H1 (cell line): ENCODE data around the gene PLEKHS1. TPM values are rescaled to one million over a fixed set of nuclear protein-coding genes. Genes with fewer than 3 reads are reported as not detected.

ENCODE experiments used
- CTCF ChIA-PET: fragments of 300-600 bp; sonication (Branson Sonifier 250); formaldehyde crosslinking; loops from one replicate; lab custom pipeline; 2021; ENCODE audit not compliant: partially characterized antibody; lab: Charles Lee
- POLR2A ChIA-PET: fragments of 300-600 bp; sonication (Branson Sonifier 250); formaldehyde crosslinking; loops from one replicate; lab custom pipeline; 2021; ENCODE audit warnings: inconsistent platforms; ENCODE audit not compliant: partially characterized antibody; lab: Charles Lee
- DNase-seq, 2 experiments: peaks; one replicate each; pipeline versions ENCODE4 v3.0.0 to v3.0.0-alpha.2; 2010 to 2022; ENCODE audit warnings: low spot score in 2 of 2, low read depth in 1 of 2, mixed read lengths in 1 of 2
- FAIRE-seq: peaks from 2 replicates; lab custom pipeline; 2011; peaks lifted over from hg19 to GRCh38; lab: Jason Lieb, UNC
- H2AFZ ChIP-seq: 2 replicates; pipeline ENCODE4 v1.8.1; 2012; ENCODE audit warnings: low read length, inconsistent platforms
- H2AK5ac ChIP-seq: 2 replicates; pipeline ENCODE4 v1.6.1; 2013; ENCODE audit warnings: low read depth, low read length
- H2BK120ac ChIP-seq: replicated peaks from 2 replicates; pipeline ENCODE3; 2013; ENCODE audit warnings: low read depth, low read length, inconsistent platforms
- H2BK12ac ChIP-seq: 2 replicates; pipeline ENCODE4 v1.6.1; 2013; ENCODE audit warnings: low read depth, low read length
- H2BK15ac ChIP-seq: 2 replicates; pipeline ENCODE4 v1.6.1; 2013; ENCODE audit warnings: low read length
- H2BK20ac ChIP-seq: 2 replicates; pipeline ENCODE4 v1.6.1; 2013; ENCODE audit warnings: low read length
- H2BK5ac ChIP-seq: 2 replicates; pipeline ENCODE4 v1.6.1; 2013; ENCODE audit warnings: low read depth, low read length
- H3K14ac ChIP-seq: 2 replicates; pipeline ENCODE4 v1.6.1; 2013; ENCODE audit warnings: inconsistent platforms; ENCODE audit not compliant: insufficient read length
- H3K18ac ChIP-seq: 2 replicates; pipeline ENCODE4 v1.6.1; 2013; ENCODE audit warnings: low read length; ENCODE audit errors: extremely low read depth
- H3K23ac ChIP-seq: 2 replicates; pipeline ENCODE4 v1.6.1; 2013; ENCODE audit warnings: inconsistent platforms; ENCODE audit not compliant: insufficient read length
- H3K23me2 ChIP-seq: 2 replicates; pipeline ENCODE4 v1.6.1; 2013; ENCODE audit warnings: low read depth, low read length
- H3K27ac ChIP-seq: 2 replicates; pipeline ENCODE4 v1.6.1; 2011; ENCODE audit warnings: low read depth, low read length, inconsistent platforms
- H3K27me3 ChIP-seq, 4 experiments: replicated peaks in 1 of 4; 1 replicate in 1 of 4; 2 replicates in 3 of 4; pipeline versions ENCODE4 v1.6.1 to v1.8.1; 2011 to 2013; ENCODE audit warnings: low read length in 3 of 4, mild to moderate bottlenecking in 3 of 4, inconsistent platforms in 2 of 4, mixed read lengths in 2 of 4, moderate library complexity in 1 of 4; ENCODE audit not compliant: control insufficient read depth in 3 of 4, insufficient read depth in 3 of 4; ENCODE audit errors: extremely low read depth in 1 of 4
- H3K36me3 ChIP-seq, 4 experiments: 2 replicates each; pipeline versions ENCODE4 v1.6.1 to v1.8.1; 2011 to 2013; ENCODE audit warnings: mild to moderate bottlenecking in 4 of 4, low read length in 3 of 4, moderate library complexity in 2 of 4, control low read depth in 1 of 4, inconsistent platforms in 1 of 4; ENCODE audit not compliant: insufficient read depth in 4 of 4, control insufficient read depth in 2 of 4
- H3K4ac ChIP-seq: replicated peaks from 2 replicates; pipeline ENCODE3; 2013; ENCODE audit warnings: low read length, low read depth, mixed read lengths, inconsistent platforms; ENCODE audit not compliant: insufficient read length
- H3K4me1 ChIP-seq, 4 experiments: replicated peaks in 1 of 4; 1 replicate in 1 of 4; 2 replicates in 3 of 4; pipeline versions ENCODE4 v1.6.1 to v1.8.1; 2011 to 2013; ENCODE audit warnings: low read length in 3 of 4, inconsistent platforms in 2 of 4, mixed read lengths in 1 of 4; ENCODE audit not compliant: insufficient read depth in 4 of 4, control insufficient read depth in 3 of 4
- H3K4me2 ChIP-seq, 2 experiments: 2 replicates each; pipeline versions ENCODE4 v1.6.1 to v1.8.1; 2011 to 2013; ENCODE audit warnings: low read depth in 2 of 2, low read length in 2 of 2, control low read depth in 1 of 2, inconsistent platforms in 1 of 2, mild to moderate bottlenecking in 1 of 2; ENCODE audit not compliant: insufficient read depth in 1 of 2
- H3K4me3 ChIP-seq, 4 experiments: fragments of 200-600, 300-600 bp in 1 of 4; sonication (generic), shearing (Covaris generic), sonication (Bioruptor Twin) in 1 of 4; 2 replicates each; pipeline versions ENCODE4 v1.5.1 to v1.8.1; 2011 to 2016; ENCODE audit warnings: low read length in 4 of 4, low read depth in 3 of 4, control low read depth in 2 of 4, inconsistent platforms in 2 of 4, mild to moderate bottlenecking in 2 of 4, mixed read lengths in 1 of 4, moderate library complexity in 1 of 4; ENCODE audit not compliant: insufficient read depth in 2 of 4; ENCODE audit errors: extremely low read depth in 1 of 4
- H3K56ac ChIP-seq: replicated peaks from 2 replicates; pipeline ENCODE3; 2013; ENCODE audit warnings: low read depth, mild to moderate bottlenecking, mixed read lengths, low read length, inconsistent platforms; ENCODE audit not compliant: insufficient read length
- H3K79me1 ChIP-seq: 2 replicates; pipeline ENCODE4 v1.6.1; 2013; ENCODE audit warnings: low read depth, low read length, control low read depth
- H3K79me2 ChIP-seq, 2 experiments: 2 replicates each; pipeline versions ENCODE4 v1.6.1 to v1.8.1; 2012 to 2013; ENCODE audit warnings: low read length in 2 of 2, mild to moderate bottlenecking in 2 of 2, inconsistent platforms in 1 of 2; ENCODE audit not compliant: insufficient read depth in 2 of 2, control insufficient read depth in 1 of 2
- H3K9ac ChIP-seq, 4 experiments: replicated peaks in 1 of 4; 1 replicate in 1 of 4; 2 replicates in 3 of 4; pipeline versions ENCODE4 v1.6.1 to v1.8.1; 2011 to 2013; ENCODE audit warnings: low read depth in 3 of 4, low read length in 3 of 4, control low read depth in 2 of 4, mild to moderate bottlenecking in 2 of 4, moderate library complexity in 2 of 4, inconsistent platforms in 1 of 4; ENCODE audit errors: extremely low read depth in 1 of 4
- H3K9me3 ChIP-seq, 2 experiments: 2 replicates each; pipeline versions ENCODE4 v1.6.1 to v1.8.1; 2012 to 2013; ENCODE audit warnings: mild to moderate bottlenecking in 2 of 2, moderate library complexity in 2 of 2, control low read depth in 1 of 2, inconsistent platforms in 1 of 2, low read depth in 1 of 2, low read length in 1 of 2, mixed read lengths in 1 of 2; ENCODE audit not compliant: insufficient read depth in 2 of 2
- H4K20me1 ChIP-seq, 2 experiments: replicated peaks in 1 of 2; 2 replicates each; pipeline versions ENCODE3 to v1.8.1; 2011 to 2013; ENCODE audit warnings: inconsistent platforms in 2 of 2, low read length in 2 of 2, mild to moderate bottlenecking in 1 of 2; ENCODE audit not compliant: insufficient read depth in 2 of 2, control insufficient read depth in 1 of 2
- H4K5ac ChIP-seq: 2 replicates; pipeline ENCODE4 v1.6.1; 2013; ENCODE audit warnings: low read length, low read depth, mixed read lengths, inconsistent platforms; ENCODE audit not compliant: insufficient read length
- H4K8ac ChIP-seq: 2 replicates; pipeline ENCODE4 v1.8.0; 2013; ENCODE audit warnings: mild to moderate bottlenecking, moderate library complexity, low read length, inconsistent platforms; ENCODE audit not compliant: insufficient read depth; ENCODE audit errors: extremely low read depth
- H4K91ac ChIP-seq: replicated peaks from 2 replicates; pipeline ENCODE3; 2013; ENCODE audit warnings: low read length, mixed read lengths, inconsistent platforms; ENCODE audit not compliant: insufficient read length
- BACH1 ChIP-seq: IDR thresholded peaks from 2 replicates; pipeline ENCODE4 v1.6.1; 2012; ENCODE audit warnings: low read length, improper control_type of control experiment
- BRCA1 ChIP-seq: IDR thresholded peaks from 2 replicates; pipeline ENCODE4 v1.6.1; 2012; ENCODE audit warnings: low read depth, low read length, improper control_type of control experiment
- CHD1 ChIP-seq: IDR thresholded peaks from 2 replicates; pipeline ENCODE4 v1.6.1; 2012; ENCODE audit warnings: low read depth, low read length, improper control_type of control experiment
- FOSL1 ChIP-seq: IDR thresholded peaks from 2 replicates; pipeline ENCODE4 v1.6.1; 2011; ENCODE audit warnings: mild to moderate bottlenecking, low read depth, low read length, moderate library complexity; ENCODE audit not compliant: insufficient read depth
- MAFK ChIP-seq: IDR thresholded peaks from 2 replicates; pipeline ENCODE4 v1.6.1; 2012; ENCODE audit warnings: low read depth, mild to moderate bottlenecking, improper control_type of control experiment, low read length
- POLR2A ChIP-seq, 2 experiments: IDR thresholded peaks; 1 replicate in 1 of 2; 2 replicates in 1 of 2; pipeline ENCODE4 v1.6.1; 2011; ENCODE audit warnings: low read depth in 2 of 2, low read length in 2 of 2, mild to moderate bottlenecking in 2 of 2; ENCODE audit errors: control extremely low read depth in 1 of 2
- POLR2AphosphoS5 ChIP-seq: IDR thresholded peaks from 2 replicates; pipeline ENCODE4 v1.6.1; 2011; ENCODE audit warnings: low read depth, low read length
- RAD21 ChIP-seq, 2 experiments: IDR thresholded peaks in 1 of 2; conservative IDR thresholded peaks in 1 of 2; 2 replicates each; pipeline ENCODE4 v1.6.1; 2011; ENCODE audit warnings: low read depth in 2 of 2, low read length in 2 of 2, improper control_type of control experiment in 1 of 2, inconsistent platforms in 1 of 2, mild to moderate bottlenecking in 1 of 2, moderate library complexity in 1 of 2
- RFX5 ChIP-seq: IDR thresholded peaks from 2 replicates; pipeline ENCODE4 v1.6.1; 2011; ENCODE audit warnings: low read depth, low read length, improper control_type of control experiment, borderline replicate concordance
- RXRA ChIP-seq: IDR thresholded peaks from 2 replicates; pipeline ENCODE4 v1.6.1; 2011; ENCODE audit warnings: low read depth, mild to moderate bottlenecking, low read length, moderate library complexity; ENCODE audit not compliant: insufficient read depth
- SIX5 ChIP-seq: IDR thresholded peaks from 2 replicates; pipeline ENCODE4 v1.6.1; 2011; ENCODE audit warnings: mild to moderate bottlenecking, low read depth, low read length
- SP2 ChIP-seq: IDR thresholded peaks from 2 replicates; pipeline ENCODE4 v1.6.1; 2012; ENCODE audit warnings: mild to moderate bottlenecking, low read length, inconsistent platforms
- TBP ChIP-seq: IDR thresholded peaks from 2 replicates; pipeline ENCODE4 v1.6.1; 2011; ENCODE audit warnings: low read depth, low read length, improper control_type of control experiment
- YY1 ChIP-seq: IDR thresholded peaks from 2 replicates; pipeline ENCODE4 v1.6.1; 2011; ENCODE audit warnings: low read depth, mild to moderate bottlenecking, low read length
- WGBS, 2 experiments: shearing (Covaris generic) in 1 of 2; methylation state at CpG; one replicate each; pipeline versions ENCODE4 v1.1.6 to v1.1.7; 2013 to 2015; ENCODE audit warnings: low lambda C conversion rate in 2 of 2, mixed read lengths in 2 of 2, inconsistent platforms in 1 of 2, low coverage in 1 of 2, missing lambda C conversion rate in 1 of 2; ENCODE audit not compliant: insufficient replicate concordance in 2 of 2, insufficient coverage in 1 of 2, insufficient read length in 1 of 2; ENCODE audit errors: extremely low coverage in 1 of 2, missing lambda C conversion rate in 1 of 2; 5-methylcytosine and 5-hydroxymethylcytosine counted together
- polyA plus RNA-seq, 7 experiments: library from polyadenylated mRNA; depleted of rRNA in 3 of 7; stranded (reverse) in 5 of 7; unstranded in 2 of 7; fragments of >200 nt in 5 of 7; fragments of 200-250 nt in 2 of 7; gene quantifications; 1 replicate in 5 of 7; 2 replicates in 1 of 7; 4 replicates in 1 of 7; pipeline versions ENCODE4 v1.2.1 to v1.2.3, GENCODE V29; 2011 to 2013; ENCODE audit warnings: missing spikeins in 2 of 7, mixed read lengths in 2 of 7
- total RNA-seq: library from RNA; stranded (reverse); fragmentation: NEBNext Ultra II Directional; extraction: Animal tissue kit (Norgen Biotek cat#: 25700); gene quantifications from 2 replicates; pipeline ENCODE4 v1.2.1, GENCODE V29; 2021
- TF ChIP-seq, protein P1 (sequence below): IDR thresholded peaks from 2 replicates; pipeline ENCODE4 v1.6.1; 2011; ENCODE audit warnings: low read length, improper control_type of control experiment

Gene PLEKHS1
- total and polyA plus RNA-seq, 2 of the 8 experiments (the other 6 are each of a cell fraction or from before 2014, with no cell fraction given): not detected

DNA sequence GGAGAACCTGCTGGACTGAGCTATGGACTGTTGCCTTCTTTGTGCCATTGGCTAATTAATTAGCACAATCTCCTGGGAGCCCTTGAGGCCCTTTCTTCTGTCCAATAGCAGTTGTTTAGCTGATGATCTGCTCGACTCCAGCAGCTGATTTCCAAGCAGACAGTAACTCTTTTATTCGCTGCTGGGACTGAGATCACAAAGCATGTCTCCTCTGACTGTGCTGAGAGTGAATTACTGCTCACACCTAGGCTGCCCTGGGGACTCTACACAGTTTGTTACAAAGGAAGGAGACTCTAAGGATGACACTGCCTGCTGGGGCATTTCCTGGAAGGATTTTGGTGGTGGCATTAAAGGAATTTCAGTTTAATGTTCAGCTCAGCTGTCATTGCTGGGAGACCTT, 40.3 kb upstream of the PLEKHS1 start:
- ChIA-PET CTCF (no interaction called here), POLR2A (no interaction called here)
- Histone ChIP-seq H3K56ac (no peak overlapping the region), H3K18ac (no peak overlapping the region), H3K4me3 (no peak overlapping the region), H2AK5ac (no peak overlapping the region), H3K14ac (no peak overlapping the region), H3K4me2 (no peak overlapping the region), H2BK5ac (no peak overlapping the region), H2BK12ac (no peak overlapping the region), H4K91ac (no peak overlapping the region), H3K79me2 (no peaks in the 10 kb centered on the region), H3K9ac (no peak overlapping the region), H3K36me3 (no peaks in the 10 kb centered on the region), H3K4me1 (peaks cover 3 to 21% (median 15%) of the 10 kb centered on the region in 4 experiments; a peak in 6 of 7 replicates), H3K4ac (no peak overlapping the region), H4K8ac (no peak overlapping the region), H2AFZ (no peak overlapping the region), H4K20me1 (no peaks in the 10 kb centered on the region), H4K5ac (no peak overlapping the region), H3K27ac (no peak overlapping the region), H3K27me3 (no peaks in the 10 kb centered on the region), H3K23ac (no peak overlapping the region), H3K23me2 (no peaks in the 10 kb centered on the region), H2BK20ac (no peak overlapping the region), H3K9me3 (no peaks in the 10 kb centered on the region), H2BK15ac (no peak overlapping the region), H3K79me1 (no peaks in the 10 kb centered on the region), H2BK120ac (no peak overlapping the region)
- no peak for DNase-seq
- WGBS, 2 experiments: 91% methylated on average over 2 of the region's 2 CpGs; no CpG with 5 or more reads in 1 of the 2 experiments
- no peak for FAIRE-seq
- TF ChIP-seq BRCA1: no peak
- no peak for TF ChIP-seq POLR2AphosphoS5
- no peak for TF ChIP-seq MAFK
- TF ChIP-seq FOSL1: no peak
- TF ChIP-seq POLR2A (IDR thresholded peaks at IDR 0.05; ENCODE audit: control extremely low read depth in 1 of 2, low read depth in 2 of 2, low read length in 2 of 2): no peak
- TF ChIP-seq TBP: no peak
- TF ChIP-seq RFX5: no peak
- TF ChIP-seq SIX5: no peak
- TF ChIP-seq, protein P1, sequence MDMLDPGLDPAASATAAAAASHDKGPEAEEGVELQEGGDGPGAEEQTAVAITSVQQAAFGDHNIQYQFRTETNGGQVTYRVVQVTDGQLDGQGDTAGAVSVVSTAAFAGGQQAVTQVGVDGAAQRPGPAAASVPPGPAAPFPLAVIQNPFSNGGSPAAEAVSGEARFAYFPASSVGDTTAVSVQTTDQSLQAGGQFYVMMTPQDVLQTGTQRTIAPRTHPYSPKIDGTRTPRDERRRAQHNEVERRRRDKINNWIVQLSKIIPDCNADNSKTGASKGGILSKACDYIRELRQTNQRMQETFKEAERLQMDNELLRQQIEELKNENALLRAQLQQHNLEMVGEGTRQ: no peak
- TF ChIP-seq YY1: no peak
- TF ChIP-seq SP2: no peak
- TF ChIP-seq CHD1: no peak
- TF ChIP-seq BACH1: no peak
- TF ChIP-seq RXRA: no peak
- TF ChIP-seq RAD21 (IDR thresholded peaks at IDR 0.05 in 1 of 2, conservative IDR thresholded peaks at IDR 0.05 in 1 of 2; ENCODE audit: low read depth in 2 of 2, low read length in 2 of 2): no peak
